GM20431 (cell line): ENCODE results near the gene ITGA2.

Experiments
- in situ Hi-C: fragments of 300-500 bp; cut with MseI, MboI; formaldehyde crosslinking; loops from one replicate; pipeline ENCODE4 v1.15.0; 2020; ENCODE audit warnings: low sequenced_read_pairs; ENCODE audit not compliant: unreplicated experiment

ITGA2 gene

DNA sequence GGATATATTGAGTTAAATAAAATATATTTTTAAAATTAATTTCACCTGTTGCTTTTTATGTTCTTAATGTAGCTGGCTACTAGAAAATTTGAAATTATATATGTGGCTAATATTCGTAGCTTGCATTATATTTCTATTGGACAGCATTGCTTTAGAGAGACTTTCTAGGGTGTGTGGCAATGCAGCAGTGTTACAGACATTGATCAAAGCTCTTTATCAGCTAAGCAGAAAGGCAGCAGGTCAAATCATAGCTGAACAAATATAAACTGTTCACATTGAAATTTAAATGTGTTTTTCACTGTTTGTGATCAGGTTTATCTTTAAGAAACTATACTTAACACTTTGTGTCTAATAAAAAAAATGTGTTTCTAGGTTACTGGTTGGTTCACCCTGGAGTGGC, 52.6 kb downstream of the ITGA2 start:
- in situ Hi-C loops, result no loop called here

- in situ Hi-C loops, result no loop called here
Observed at GRCh38 chr5:53045263-53045662, 56.1 kb downstream of the ITGA2 start.

DNA sequence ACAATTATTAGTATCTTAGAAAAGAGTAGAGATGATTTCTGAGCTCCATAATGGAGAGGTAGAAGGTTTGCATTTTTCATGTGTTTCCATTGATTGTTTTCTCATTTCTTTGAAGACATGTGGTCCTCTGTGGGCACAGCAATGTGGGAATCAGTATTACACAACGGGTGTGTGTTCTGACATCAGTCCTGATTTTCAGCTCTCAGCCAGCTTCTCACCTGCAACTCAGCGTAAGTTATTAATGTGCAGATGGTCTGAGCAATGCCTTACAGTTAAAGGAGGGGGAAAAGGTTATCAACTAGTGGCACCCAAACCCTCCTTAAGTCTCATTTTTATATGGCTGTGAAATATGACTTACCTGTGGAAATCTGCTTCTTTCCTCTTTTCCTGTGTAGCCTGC, 59.1 kb downstream of the ITGA2 start:
- in situ Hi-C loops, result no loop called here

- in situ Hi-C loops, result no loop called here
Observed at GRCh38 chr5:53052499-53052898, 63.3 kb downstream of the ITGA2 start.

DNA sequence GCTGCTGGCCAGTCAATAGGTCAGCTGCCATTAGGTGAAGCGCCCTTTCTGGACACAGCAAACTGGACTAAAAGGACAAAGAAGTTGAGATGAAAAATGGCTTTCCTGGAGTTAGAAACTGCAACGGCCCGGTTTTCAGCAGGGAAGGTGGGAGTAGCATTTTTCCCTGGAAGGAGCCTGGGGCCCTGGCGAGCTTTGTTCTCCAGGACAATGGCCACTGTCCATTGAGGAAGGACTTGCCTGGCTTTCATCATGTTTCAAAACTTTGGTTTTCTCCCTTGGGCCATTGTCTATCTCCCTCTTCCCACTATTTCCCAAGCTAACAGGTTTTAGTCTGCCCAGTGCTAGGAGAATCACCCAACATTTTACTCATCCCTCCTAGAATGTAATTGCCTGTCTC, 64.2 kb downstream of the ITGA2 start:
- in situ Hi-C loops, result no loop called here

DNA sequence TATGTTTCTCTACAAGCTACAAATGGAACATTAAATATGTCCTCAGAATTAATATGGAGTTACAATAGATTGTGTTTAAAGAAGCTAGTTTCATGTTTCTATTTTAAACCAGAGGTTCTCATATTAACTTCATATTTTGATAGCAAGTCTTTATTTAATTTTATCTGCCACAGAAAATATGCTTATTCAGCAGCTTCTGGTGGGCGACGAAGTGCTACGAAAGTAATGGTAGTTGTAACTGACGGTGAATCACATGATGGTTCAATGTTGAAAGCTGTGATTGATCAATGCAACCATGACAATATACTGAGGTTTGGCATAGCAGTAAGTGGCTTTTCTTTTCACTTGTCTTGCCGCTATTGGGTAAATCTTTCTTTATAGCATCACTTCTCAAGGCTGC, 66.2 kb downstream of the ITGA2 start:
- in situ Hi-C loops, result no loop called here

DNA sequence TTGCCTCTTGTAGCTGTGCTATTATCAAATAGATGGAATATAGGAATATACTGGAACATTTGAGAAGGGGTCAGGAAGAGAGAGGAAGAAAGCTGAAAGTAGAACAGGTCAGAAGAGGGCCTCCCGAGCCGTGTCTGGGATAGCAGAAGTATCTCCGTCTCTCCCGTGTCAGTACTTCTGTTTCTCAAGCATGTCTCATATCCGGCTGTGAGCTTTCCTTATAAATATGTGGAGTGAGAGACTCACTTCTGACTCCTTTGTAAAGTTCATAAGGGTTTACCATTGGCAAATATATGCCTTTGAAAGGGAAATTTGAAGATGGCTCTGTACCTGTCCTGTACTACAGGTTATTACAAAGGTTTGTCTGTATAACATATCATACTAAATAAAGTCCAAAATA, 70.1 kb downstream of the ITGA2 start:
- in situ Hi-C loops, result no loop called here

GRCh38 chr5:53063176-53063575, 74.0 kb downstream of the ITGA2 start:
- in situ Hi-C loops, result no loop called here

- in situ Hi-C loops, result no loop called here
Observed at GRCh38 chr5:53063791-53064190, 74.6 kb downstream of the ITGA2 start.

- in situ Hi-C loops, result no loop called here
Observed at GRCh38 chr5:53066088-53066487, 76.9 kb downstream of the ITGA2 start.

DNA sequence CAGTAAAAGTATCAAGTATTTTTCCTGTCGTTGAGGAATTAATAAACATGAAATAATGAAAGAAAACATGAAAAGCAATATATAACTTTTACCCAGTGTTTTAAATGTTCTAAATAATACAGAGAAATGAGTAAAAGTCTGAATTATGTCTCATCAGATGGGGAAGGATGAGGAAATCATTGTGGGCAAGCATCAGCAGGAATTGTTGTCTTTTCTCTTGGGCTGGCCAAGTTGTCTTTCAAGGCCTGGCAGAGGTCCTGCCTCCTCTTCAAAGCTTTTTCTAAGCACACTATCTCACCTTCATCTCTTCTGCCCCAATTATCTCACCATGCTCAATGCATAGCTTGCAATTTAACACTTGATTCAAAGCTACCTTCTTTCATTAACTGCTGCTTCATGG, 78.5 kb downstream of the ITGA2 start:
- in situ Hi-C loops, result no loop called here

GRCh38 chr5:53068291-53068836, 79.2 kb downstream of the ITGA2 start:
- in situ Hi-C loops, result no loop called here

- in situ Hi-C loops, result no loop called here
Observed at GRCh38 chr5:53069626-53070025, 80.5 kb downstream of the ITGA2 start.

DNA sequence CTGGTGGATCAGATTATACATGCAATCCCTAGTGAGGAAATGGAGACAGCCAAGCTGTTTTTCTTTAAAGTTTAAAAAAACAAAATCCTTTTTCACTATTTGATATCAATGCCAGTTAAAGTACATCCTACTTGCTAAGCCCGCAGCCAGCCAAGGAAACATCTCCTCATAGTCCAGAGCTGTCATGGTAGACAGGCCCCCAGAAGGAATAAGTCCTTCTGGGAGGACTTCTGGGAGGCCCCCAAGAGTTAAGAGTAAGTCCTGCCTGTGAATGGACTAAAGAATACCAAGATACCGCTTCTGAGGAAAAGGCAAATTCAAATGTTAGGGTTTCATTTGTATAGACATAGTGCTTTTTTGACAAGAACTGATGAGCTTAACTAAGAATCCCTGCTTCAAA, 82.1 kb downstream of the ITGA2 start:
- in situ Hi-C loops, result no loop called here

GRCh38 chr5:53071738-53072137, 82.6 kb downstream of the ITGA2 start:
- in situ Hi-C loops, result no loop called here

- in situ Hi-C loops, result no loop called here
Observed at GRCh38 chr5:53073348-53073747, 84.2 kb downstream of the ITGA2 start.

DNA sequence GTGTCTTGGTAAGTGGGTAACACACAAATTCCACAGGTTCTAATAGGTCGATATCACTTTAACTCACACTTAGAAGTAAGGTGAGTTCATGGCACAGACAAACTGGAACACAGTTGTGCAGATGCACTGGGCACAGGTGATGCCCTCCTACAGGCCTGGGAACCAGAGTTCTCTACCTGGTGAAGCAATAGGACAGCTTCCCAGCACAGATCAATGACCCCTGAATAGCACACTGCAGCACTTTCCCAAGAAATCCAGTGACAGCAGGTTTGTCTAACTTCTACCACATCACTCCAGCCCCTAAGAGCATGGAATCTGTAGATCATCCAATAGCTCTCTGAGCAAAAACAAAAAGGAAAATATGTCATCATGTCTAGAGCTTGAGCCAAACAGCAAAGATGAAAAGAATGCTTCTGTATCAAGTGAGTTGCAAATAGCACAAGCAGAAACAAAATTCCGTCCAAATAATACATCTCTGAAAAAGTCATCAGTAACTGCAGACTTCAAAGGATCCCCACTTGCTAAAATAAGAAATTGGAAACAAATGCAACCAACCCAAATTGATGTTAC, 86.9 kb downstream of the ITGA2 start:
- in situ Hi-C loops, result no loop called here

GRCh38 chr5:53080271-53080670, 91.1 kb downstream of the ITGA2 start:
- in situ Hi-C loops, result no loop called here

GRCh38 chr5:53083927-53084326, 94.8 kb downstream of the ITGA2 start:
- in situ Hi-C loops, result no loop called here

GRCh38 chr5:53084546-53085255, 95.5 kb downstream of the ITGA2 start:
- in situ Hi-C loops, result no loop called here

DNA sequence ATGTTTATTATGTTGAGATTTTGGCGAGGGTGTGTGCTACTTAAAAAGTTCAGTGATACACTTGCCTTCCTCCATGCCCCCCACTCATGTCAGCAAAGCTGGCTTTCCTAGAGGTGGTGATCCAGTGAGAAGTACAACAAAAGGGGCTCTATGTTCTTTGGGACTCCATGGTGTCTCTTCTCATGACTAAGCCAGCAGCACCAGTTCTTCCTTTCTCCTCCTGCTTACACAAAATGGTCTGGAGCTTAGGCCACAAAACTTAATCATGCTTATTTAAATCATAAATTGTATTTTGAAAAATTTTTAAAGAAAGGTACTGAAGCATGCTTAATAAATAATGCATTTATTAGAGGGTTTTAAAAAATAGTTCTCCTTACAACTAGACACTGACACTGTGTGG, 98.0 kb downstream of the ITGA2 start:
- in situ Hi-C loops, result no loop called here

- in situ Hi-C loops, result no loop called here
Observed at GRCh38 chr5:53087621-53088121, 98.5 kb downstream of the ITGA2 start.
